ENCODE data around the gene WRNIP1.

The WRNIP1 gene

DNA sequence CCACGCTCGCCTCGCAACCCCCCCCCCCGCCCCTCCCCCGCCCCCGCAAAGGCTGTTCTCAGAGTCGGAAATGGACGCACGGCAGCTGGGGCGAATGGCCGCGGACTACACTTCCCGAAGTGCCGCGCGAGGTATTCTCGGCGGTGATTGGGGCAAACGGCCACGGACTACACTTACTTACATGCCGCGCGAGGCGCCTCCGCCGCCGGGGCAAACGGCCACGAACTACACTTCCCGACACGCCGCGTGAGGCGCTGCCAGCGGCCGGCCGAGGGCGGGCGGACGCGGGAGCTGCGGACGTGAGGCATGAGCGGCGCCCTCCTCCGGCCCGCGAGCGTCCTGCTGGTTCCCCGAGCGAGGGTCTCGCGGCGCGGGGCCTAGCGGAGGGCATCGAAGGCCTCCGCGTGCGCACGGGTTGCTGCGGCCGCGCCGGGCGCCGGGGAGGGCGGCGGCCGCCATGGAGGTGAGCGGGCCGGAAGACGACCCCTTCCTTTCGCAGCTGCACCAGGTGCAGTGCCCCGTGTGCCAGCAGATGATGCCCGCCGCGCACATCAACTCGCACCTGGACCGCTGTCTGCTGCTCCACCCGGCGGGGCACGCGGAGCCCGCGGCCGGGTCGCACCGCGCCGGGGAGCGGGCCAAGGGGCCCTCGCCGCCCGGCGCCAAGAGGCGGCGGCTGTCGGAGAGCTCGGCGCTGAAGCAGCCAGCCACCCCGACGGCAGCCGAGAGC is at the start of gene WRNIP1:
WRNIP1 (plus strand) TSS at position 228 of the 730 bp plus-strand sequence; CDS start at position 458, 230 bp downstream.
- no peak for TF ChIP-seq EZH2phosphoT487 (conservative IDR thresholded peaks at IDR 0.05; ENCODE audit: low read length)
- TF ChIP-seq, protein P1, sequence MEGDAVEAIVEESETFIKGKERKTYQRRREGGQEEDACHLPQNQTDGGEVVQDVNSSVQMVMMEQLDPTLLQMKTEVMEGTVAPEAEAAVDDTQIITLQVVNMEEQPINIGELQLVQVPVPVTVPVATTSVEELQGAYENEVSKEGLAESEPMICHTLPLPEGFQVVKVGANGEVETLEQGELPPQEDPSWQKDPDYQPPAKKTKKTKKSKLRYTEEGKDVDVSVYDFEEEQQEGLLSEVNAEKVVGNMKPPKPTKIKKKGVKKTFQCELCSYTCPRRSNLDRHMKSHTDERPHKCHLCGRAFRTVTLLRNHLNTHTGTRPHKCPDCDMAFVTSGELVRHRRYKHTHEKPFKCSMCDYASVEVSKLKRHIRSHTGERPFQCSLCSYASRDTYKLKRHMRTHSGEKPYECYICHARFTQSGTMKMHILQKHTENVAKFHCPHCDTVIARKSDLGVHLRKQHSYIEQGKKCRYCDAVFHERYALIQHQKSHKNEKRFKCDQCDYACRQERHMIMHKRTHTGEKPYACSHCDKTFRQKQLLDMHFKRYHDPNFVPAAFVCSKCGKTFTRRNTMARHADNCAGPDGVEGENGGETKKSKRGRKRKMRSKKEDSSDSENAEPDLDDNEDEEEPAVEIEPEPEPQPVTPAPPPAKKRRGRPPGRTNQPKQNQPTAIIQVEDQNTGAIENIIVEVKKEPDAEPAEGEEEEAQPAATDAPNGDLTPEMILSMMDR (IDR thresholded peaks at IDR 0.05; ENCODE audit: insufficient read depth, low read length, poor library complexity, severe bottlenecking) = peak; percentile 72
- H4K20me1 ChIP-seq (ENCODE audit: low read depth, low read length) = peaks cover 31% of the 10 kb centered on the region
- H3F3A ChIP-seq (ENCODE audit: insufficient read depth) = peaks cover 5% of the 10 kb centered on the region; the same call in 1 of the 2 replicates
- no peaks in the 10 kb centered on the region for H3K9me3 ChIP-seq (ENCODE audit: insufficient read depth, low read length)
- H2AFZ ChIP-seq (ENCODE audit: low read depth, low read length, severe bottlenecking) = peak within 1 kb of the TSS; percentile 92
- peak within 1 kb of the TSS; percentile 81 for H3K27ac ChIP-seq (ENCODE audit: low read depth, low read length)
- H3K79me2 ChIP-seq (ENCODE audit: insufficient read depth, low read length) = peaks cover 47% of the 10 kb centered on the region
- H3K4me2 ChIP-seq (ENCODE audit: low read depth, low read length, poor library complexity, severe bottlenecking) = peak within 1 kb of the TSS; percentile 88
- H3K4me3 ChIP-seq (ENCODE audit: insufficient read depth, low read length, poor library complexity, severe bottlenecking) = peak within 1 kb of the TSS; percentile 69
- no peaks in the 10 kb centered on the region for H3K27me3 ChIP-seq (ENCODE audit: low read length)
- peak within 1 kb of the TSS; percentile 72 for H3K9ac ChIP-seq (ENCODE audit: low read length)
- H3K9me2 ChIP-seq (replicated peaks; ENCODE audit: insufficient read depth, low read length) = no peaks in the 10 kb centered on the region
- peaks cover 18% of the 10 kb centered on the region for H3K36me3 ChIP-seq (ENCODE audit: low read length)

DNA sequence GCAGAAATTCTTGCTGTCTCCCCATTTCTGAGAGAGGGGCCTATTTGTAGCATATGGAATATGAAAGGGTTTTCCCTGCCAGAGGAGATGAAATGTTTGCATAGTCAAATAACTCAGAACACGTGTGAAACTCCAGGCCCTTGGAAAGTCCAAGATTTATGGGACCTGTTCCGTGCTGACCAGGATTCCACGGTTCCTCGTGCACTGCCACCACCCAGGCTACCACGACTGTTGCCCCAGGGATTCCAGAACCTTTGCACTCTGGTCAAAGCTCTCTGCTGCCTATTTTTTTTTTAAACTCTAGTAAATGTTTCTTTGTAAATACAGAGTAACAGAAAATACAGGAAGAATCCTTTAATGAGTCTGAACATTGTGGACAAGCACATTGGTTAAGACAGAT is 49.5 kb upstream of the WRNIP1 start:
- Histone ChIP-seq H3K36me3 (ENCODE audit: low read length) (no peaks in the 10 kb centered on the region), H3K27ac (ENCODE audit: low read depth, low read length) (no peak overlapping the region), H4K20me1 (ENCODE audit: low read depth, low read length) (no peaks in the 10 kb centered on the region), H3K79me2 (ENCODE audit: insufficient read depth, low read length) (no peaks in the 10 kb centered on the region), H3F3A (ENCODE audit: insufficient read depth) (no peaks in the 10 kb centered on the region), H3K9me2 (replicated peaks; ENCODE audit: insufficient read depth, low read length) (no peaks in the 10 kb centered on the region), H3K27me3 (ENCODE audit: low read length) (peaks cover 4% of the 10 kb centered on the region; the same call in 1 of the 2 replicates), H3K9me3 (ENCODE audit: insufficient read depth, low read length) (peaks cover 15% of the 10 kb centered on the region; the same call in 1 of the 2 replicates), H3K4me2 (ENCODE audit: low read depth, low read length, poor library complexity, severe bottlenecking) (no peak overlapping the region), H3K4me3 (ENCODE audit: insufficient read depth, low read length, poor library complexity, severe bottlenecking) (no peak overlapping the region), H3K9ac (ENCODE audit: low read length) (no peak overlapping the region), H2AFZ (ENCODE audit: low read depth, low read length, severe bottlenecking) (no peak overlapping the region)
- TF ChIP-seq EZH2phosphoT487 (conservative IDR thresholded peaks at IDR 0.05; ENCODE audit: low read length) = no peak
- TF ChIP-seq, protein P1 (IDR thresholded peaks at IDR 0.05; ENCODE audit: insufficient read depth, low read length, poor library complexity, severe bottlenecking) = no peak

DNA sequence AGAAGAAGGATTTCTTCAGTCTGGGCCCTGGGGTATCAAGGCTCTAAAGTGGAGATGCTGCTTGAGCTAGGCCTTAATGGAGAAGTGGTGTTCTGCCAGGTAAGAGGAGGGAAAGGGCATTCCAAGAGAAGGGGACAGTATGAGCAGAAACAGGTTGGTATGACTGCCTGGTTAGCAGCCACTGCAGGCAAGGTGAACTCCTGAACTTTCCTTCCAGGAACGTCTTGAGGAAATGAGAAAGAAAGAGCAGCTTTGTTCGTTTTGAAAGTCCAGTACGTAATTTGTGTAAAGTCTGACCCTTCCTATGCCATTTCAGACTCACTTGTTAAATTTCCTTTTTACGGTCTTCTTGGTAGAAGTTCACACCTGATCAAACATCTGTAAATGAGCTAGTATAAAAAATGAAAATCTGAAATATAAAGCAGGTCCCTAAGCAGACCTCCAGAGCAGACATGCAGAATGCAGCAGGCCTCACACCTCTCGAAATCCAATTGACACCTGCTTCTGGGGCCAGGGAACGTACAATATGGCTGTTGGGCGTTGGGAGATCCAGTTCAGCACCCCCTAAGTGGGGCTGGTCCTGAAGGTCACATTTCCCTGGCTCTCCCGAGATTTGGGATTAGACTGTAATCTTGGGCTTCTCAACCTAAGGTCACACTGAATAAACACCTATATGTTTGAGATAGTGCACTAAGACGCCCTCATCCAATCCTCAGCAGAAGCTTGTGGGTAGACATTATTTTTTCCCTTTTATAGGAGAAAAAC is 48.1 kb upstream of the WRNIP1 start:
- Histone ChIP-seq H3K4me2 (ENCODE audit: low read depth, low read length, poor library complexity, severe bottlenecking) (no peak overlapping the region), H3K27ac (ENCODE audit: low read depth, low read length) (no peak overlapping the region), H3F3A (ENCODE audit: insufficient read depth) (no peaks in the 10 kb centered on the region), H4K20me1 (ENCODE audit: low read depth, low read length) (no peaks in the 10 kb centered on the region), H3K79me2 (ENCODE audit: insufficient read depth, low read length) (no peaks in the 10 kb centered on the region), H3K4me3 (ENCODE audit: insufficient read depth, low read length, poor library complexity, severe bottlenecking) (no peak overlapping the region), H3K9me2 (replicated peaks; ENCODE audit: insufficient read depth, low read length) (no peaks in the 10 kb centered on the region), H3K9me3 (ENCODE audit: insufficient read depth, low read length) (0 out of 2 replicates have a peak, but pooled peaks cover 7% of the 10 kb centered on the region), H3K9ac (ENCODE audit: low read length) (no peak overlapping the region), H3K36me3 (ENCODE audit: low read length) (no peaks in the 10 kb centered on the region), H2AFZ (ENCODE audit: low read depth, low read length, severe bottlenecking) (no peak overlapping the region), H3K27me3 (ENCODE audit: low read length) (no peaks in the 10 kb centered on the region)
- no peak for TF ChIP-seq EZH2phosphoT487 (conservative IDR thresholded peaks at IDR 0.05; ENCODE audit: low read length)
- TF ChIP-seq, protein P1 (IDR thresholded peaks at IDR 0.05; ENCODE audit: insufficient read depth, low read length, poor library complexity, severe bottlenecking) = no peak
